Measurements from ENCODE around the gene OVCH2.

DNA sequence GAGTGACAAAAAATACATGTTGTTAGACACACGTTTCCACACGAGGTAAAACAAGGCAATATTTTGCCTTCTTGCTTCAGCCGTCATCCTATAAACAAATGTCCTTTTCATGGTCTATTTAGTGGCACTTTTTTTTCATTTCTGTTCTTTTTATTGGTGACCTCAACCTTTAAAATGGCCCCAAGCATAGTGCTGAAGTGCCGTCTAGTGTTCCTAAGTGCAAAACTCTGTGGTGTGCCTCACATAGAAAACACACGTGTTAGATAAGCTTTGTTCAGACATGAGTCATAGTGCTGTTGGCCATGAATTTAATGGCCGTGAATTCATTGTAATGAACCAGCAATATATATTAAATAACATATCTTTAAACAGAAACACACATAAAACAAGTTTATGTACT is 15.6 kb downstream of the OVCH2 start:
- TF ChIP-seq SMC3 (conservative IDR thresholded peaks at IDR 0.05; ENCODE audit: poor library complexity), result no peak
- TF ChIP-seq, protein P1, sequence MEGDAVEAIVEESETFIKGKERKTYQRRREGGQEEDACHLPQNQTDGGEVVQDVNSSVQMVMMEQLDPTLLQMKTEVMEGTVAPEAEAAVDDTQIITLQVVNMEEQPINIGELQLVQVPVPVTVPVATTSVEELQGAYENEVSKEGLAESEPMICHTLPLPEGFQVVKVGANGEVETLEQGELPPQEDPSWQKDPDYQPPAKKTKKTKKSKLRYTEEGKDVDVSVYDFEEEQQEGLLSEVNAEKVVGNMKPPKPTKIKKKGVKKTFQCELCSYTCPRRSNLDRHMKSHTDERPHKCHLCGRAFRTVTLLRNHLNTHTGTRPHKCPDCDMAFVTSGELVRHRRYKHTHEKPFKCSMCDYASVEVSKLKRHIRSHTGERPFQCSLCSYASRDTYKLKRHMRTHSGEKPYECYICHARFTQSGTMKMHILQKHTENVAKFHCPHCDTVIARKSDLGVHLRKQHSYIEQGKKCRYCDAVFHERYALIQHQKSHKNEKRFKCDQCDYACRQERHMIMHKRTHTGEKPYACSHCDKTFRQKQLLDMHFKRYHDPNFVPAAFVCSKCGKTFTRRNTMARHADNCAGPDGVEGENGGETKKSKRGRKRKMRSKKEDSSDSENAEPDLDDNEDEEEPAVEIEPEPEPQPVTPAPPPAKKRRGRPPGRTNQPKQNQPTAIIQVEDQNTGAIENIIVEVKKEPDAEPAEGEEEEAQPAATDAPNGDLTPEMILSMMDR (IDR thresholded peaks at IDR 0.05; ENCODE audit: poor library complexity, severe bottlenecking), result no peak
- TF ChIP-seq, protein P2, sequence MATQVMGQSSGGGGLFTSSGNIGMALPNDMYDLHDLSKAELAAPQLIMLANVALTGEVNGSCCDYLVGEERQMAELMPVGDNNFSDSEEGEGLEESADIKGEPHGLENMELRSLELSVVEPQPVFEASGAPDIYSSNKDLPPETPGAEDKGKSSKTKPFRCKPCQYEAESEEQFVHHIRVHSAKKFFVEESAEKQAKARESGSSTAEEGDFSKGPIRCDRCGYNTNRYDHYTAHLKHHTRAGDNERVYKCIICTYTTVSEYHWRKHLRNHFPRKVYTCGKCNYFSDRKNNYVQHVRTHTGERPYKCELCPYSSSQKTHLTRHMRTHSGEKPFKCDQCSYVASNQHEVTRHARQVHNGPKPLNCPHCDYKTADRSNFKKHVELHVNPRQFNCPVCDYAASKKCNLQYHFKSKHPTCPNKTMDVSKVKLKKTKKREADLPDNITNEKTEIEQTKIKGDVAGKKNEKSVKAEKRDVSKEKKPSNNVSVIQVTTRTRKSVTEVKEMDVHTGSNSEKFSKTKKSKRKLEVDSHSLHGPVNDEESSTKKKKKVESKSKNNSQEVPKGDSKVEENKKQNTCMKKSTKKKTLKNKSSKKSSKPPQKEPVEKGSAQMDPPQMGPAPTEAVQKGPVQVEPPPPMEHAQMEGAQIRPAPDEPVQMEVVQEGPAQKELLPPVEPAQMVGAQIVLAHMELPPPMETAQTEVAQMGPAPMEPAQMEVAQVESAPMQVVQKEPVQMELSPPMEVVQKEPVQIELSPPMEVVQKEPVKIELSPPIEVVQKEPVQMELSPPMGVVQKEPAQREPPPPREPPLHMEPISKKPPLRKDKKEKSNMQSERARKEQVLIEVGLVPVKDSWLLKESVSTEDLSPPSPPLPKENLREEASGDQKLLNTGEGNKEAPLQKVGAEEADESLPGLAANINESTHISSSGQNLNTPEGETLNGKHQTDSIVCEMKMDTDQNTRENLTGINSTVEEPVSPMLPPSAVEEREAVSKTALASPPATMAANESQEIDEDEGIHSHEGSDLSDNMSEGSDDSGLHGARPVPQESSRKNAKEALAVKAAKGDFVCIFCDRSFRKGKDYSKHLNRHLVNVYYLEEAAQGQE (IDR thresholded peaks at IDR 0.05; ENCODE audit: borderline replicate concordance), result no peak
- TF ChIP-seq POLR2AphosphoS5 (IDR thresholded peaks at IDR 0.05), result no peak
- no peak for TF ChIP-seq EZH2 (IDR thresholded peaks at IDR 0.05; ENCODE audit: borderline replicate concordance, insufficient read depth, low read length, poor library complexity, severe bottlenecking)
- TF ChIP-seq RAD21 (conservative IDR thresholded peaks at IDR 0.05), result no peak
- no peak for TF ChIP-seq EP300 (conservative IDR thresholded peaks at IDR 0.05; ENCODE audit: poor library complexity, severe bottlenecking)
